A549 (cell line): ENCODE measurements around the gene XYLB. TPM values are rescaled to one million over a fixed set of nuclear protein-coding genes. Genes with fewer than 3 reads are reported as not detected.

Experiments
- ATAC-seq, 2 experiments: fragments of 200-7000 bp in 1 of 2; fragments of >200 bp in 1 of 2; cut with Nextera tagmentation in 1 of 2; cut with Tn5 transposase in 1 of 2; 3 replicates each; pipeline versions ENCODE4 v1.8.0 to v1.9.1; 2018 to 2020; ENCODE audit warnings: mild to moderate bottlenecking in 1 of 2, moderate library complexity in 1 of 2
- CTCF ChIA-PET: fragments of 300-600 bp; sonication (Branson Sonifier 250); formaldehyde crosslinking; extraction: SDS; loops from one replicate; lab custom pipeline; 2021; ENCODE audit warnings: antibody characterized with exemption, inconsistent platforms; lab: Yijun Ruan, JAX
- POLR2A ChIA-PET: fragments of 350-600 bp; formaldehyde crosslinking; extraction: SDS; loops from one replicate; lab custom pipeline; 2021; ENCODE audit warnings: antibody characterized with exemption, inconsistent platforms; lab: Yijun Ruan, JAX
- DNase-seq, 2 experiments: peaks; one replicate each; pipeline versions ENCODE4 v3.0.0 to v3.0.0-alpha.2; 2011 to 2016; ENCODE audit warnings: low read depth in 1 of 2, low spot score in 1 of 2
- FAIRE-seq: peaks from 2 replicates; lab custom pipeline; 2011; peaks lifted over from hg19 to GRCh38; lab: Jason Lieb, UNC
- H3K27ac ChIP-seq, 2 experiments: fragments of >200 bp; sonication (Bioruptor Twin); formaldehyde crosslinking; 3 replicates each; pipeline ENCODE4 v1.5.1; 2016 to 2017
- H3K4me1 ChIP-seq: fragments of >200 bp; sonication (Bioruptor Twin); formaldehyde crosslinking; 3 replicates; pipeline ENCODE4 v1.6.1; 2016
- H3K4me2 ChIP-seq: fragments of >200 bp; sonication (Bioruptor Twin); formaldehyde crosslinking; 3 replicates; pipeline ENCODE4 v1.6.1; 2016
- H3K4me3 ChIP-seq: fragments of >200 bp; sonication (Bioruptor Twin); formaldehyde crosslinking; 3 replicates; pipeline ENCODE4 v1.5.1; 2016
- H3K9me3 ChIP-seq: fragments of >200 bp; sonication (Bioruptor Twin); formaldehyde crosslinking; 3 replicates; pipeline ENCODE4 v1.6.1; 2016
- CBX2 ChIP-seq: fragments of 200-600 bp; sonication (generic); IDR thresholded peaks from 2 replicates; pipeline ENCODE4 v1.6.1; 2016; ENCODE audit warnings: low read depth, mild to moderate bottlenecking, borderline replicate concordance
- CEBPB ChIP-seq, 2 experiments: fragments of >200 bp in 1 of 2; sonication (Bioruptor Twin) in 1 of 2; formaldehyde crosslinking in 1 of 2; IDR thresholded peaks; 2 replicates each; pipeline ENCODE4 v1.6.1; 2012 to 2016
- EHF ChIP-seq: fragments of 250-450 bp; sonication (Bioruptor Pico); IDR thresholded peaks from 2 replicates; pipeline ENCODE4 v1.5.0; 2020; ENCODE audit warnings: mild to moderate bottlenecking
- EHMT2 ChIP-seq: fragments of 200-600 bp; sonication (generic); IDR thresholded peaks from 2 replicates; pipeline ENCODE4 v1.6.1; 2016; ENCODE audit warnings: antibody characterized with exemption, low read depth, mild to moderate bottlenecking, moderate library complexity
- HDAC2 ChIP-seq: fragments of 200-600 bp; sonication (generic); IDR thresholded peaks from 2 replicates; pipeline ENCODE4 v1.6.1; 2016
- JUN ChIP-seq, 2 experiments: fragments of >200 bp; sonication (Bioruptor Twin); formaldehyde crosslinking; IDR thresholded peaks; 2 replicates in 1 of 2; 3 replicates in 1 of 2; pipeline ENCODE4 v1.6.1; 2016 to 2017
- JUNB ChIP-seq: fragments of >200 bp; sonication (Bioruptor Twin); formaldehyde crosslinking; IDR thresholded peaks from 2 replicates; pipeline ENCODE4 v1.6.1; 2016
- MAX ChIP-seq: IDR thresholded peaks from 2 replicates; pipeline ENCODE4 v1.6.1; 2012
- NPAS2 ChIP-seq: fragments of 250-450 bp; sonication (Bioruptor Pico); IDR thresholded peaks from 2 replicates; pipeline ENCODE4 v1.8.0; 2022; ENCODE audit warnings: mild to moderate bottlenecking, moderate library complexity, borderline replicate concordance
- NR3C1 ChIP-seq: fragments of >200 bp; sonication (Bioruptor Twin); formaldehyde crosslinking; IDR thresholded peaks from 3 replicates; pipeline ENCODE4 v1.6.1; 2017
- REST ChIP-seq: fragments of 200-600 bp; sonication (generic); IDR thresholded peaks from 2 replicates; pipeline ENCODE4 v1.6.1; 2016; ENCODE audit warnings: antibody characterized with exemption, mild to moderate bottlenecking, moderate library complexity
- SMC3 ChIP-seq: fragments of >200 bp; sonication (Bioruptor Twin); formaldehyde crosslinking; IDR thresholded peaks from 3 replicates; pipeline ENCODE4 v1.6.1; 2018; ENCODE audit warnings: inconsistent platforms
- SREBF2 ChIP-seq: fragments of 450-650 bp; IDR thresholded peaks from 2 replicates; pipeline ENCODE4 v1.6.1; 2014; ENCODE audit warnings: mild to moderate bottlenecking, moderate library complexity
- ZFP36 ChIP-seq: fragments of 450-650 bp; IDR thresholded peaks from 2 replicates; pipeline ENCODE4 v1.6.1; 2014; ENCODE audit warnings: borderline replicate concordance; ENCODE audit not compliant: partially characterized antibody
- WGBS: methylation state at CpG from one replicate; pipeline ENCODE4 v1.1.6; 2017; ENCODE audit errors: missing lambda C conversion rate; 5-methylcytosine and 5-hydroxymethylcytosine counted together
- polyA plus RNA-seq, 4 experiments: library from polyadenylated mRNA; depleted of rRNA in 3 of 4; stranded (reverse); fragments of >200 nt; fragmentation: RNase III in 1 of 4; extraction: RNeasy Plus Mini Kit Qiagen cat#74134 plus additional on column Dnase treatment in 1 of 4; gene quantifications; 2 replicates in 3 of 4; 3 replicates in 1 of 4; pipeline ENCODE4 v1.2.3, GENCODE V29; 2011 to 2017

Gene XYLB
- polyA plus RNA-seq, 2 of the 4 experiments (the other 2 are of a cell fraction) = 4.9 to 5.4 TPM

- FAIRE-seq = no peak
These were observed 8.2 kb downstream of the XYLB start for GRCh38 chr3:38354588-38355330.

GRCh38 chr3:38359038-38359437, 12.5 kb downstream of the XYLB start:
- H3K4me2 ChIP-seq = no peak overlapping the region
- no peak overlapping the region for H3K4me3 ChIP-seq
- POLR2A ChIA-PET = no interaction called here
- DNase-seq (no peak), FAIRE-seq (no peak), ATAC-seq (no peak)
- no peaks in the 10 kb centered on the region for H3K4me1 ChIP-seq
- H3K9me3 ChIP-seq = no peaks in the 10 kb centered on the region
- WGBS = 96% methylated on average over 6 of the region's 6 CpGs
- CTCF ChIA-PET = interaction anchor here (1.7 kb wide), 1 partner anchor 13 kb away, joined by 9 read pairs; the partner anchor contains the start of gene XYLB
- H3K27ac ChIP-seq = no peak overlapping the region
- TF ChIP-seq REST (no peak), MAX (no peak)

More at GRCh38 chr3:38354588-38355330, 8.2 kb downstream of the XYLB start:
- no peaks in the 10 kb centered on the region for H3K9me3 ChIP-seq
- H3K4me2 ChIP-seq = no peak overlapping the region
- CTCF ChIA-PET = interaction anchor here (0.6 to 2.8 kb wide), 4 partner anchors 8 to 125 kb away, joined by 3 to 13 read pairs (median 6); partner anchors contain the start of gene XYLB
- POLR2A ChIA-PET = interaction anchor here (0.5 kb wide), 1 partner anchor 142 kb away, joined by 6 read pairs; no protein-coding TSS in a partner anchor
- WGBS = 81% methylated on average over 4 of the region's 4 CpGs
- no peak overlapping the region for H3K27ac ChIP-seq
- TF ChIP-seq SMC3 (no peak), JUNB (no peak), NPAS2 (CRISPR knock-in tag) (no peak), HDAC2 (no peak), CBX2 (no peak), JUN (IDR thresholded peaks at IDR 0.05) (no peak)
- no peak for DNase-seq
- H3K4me3 ChIP-seq = no peak overlapping the region
- H3K4me1 ChIP-seq = no peaks in the 10 kb centered on the region
- no peak for ATAC-seq

GRCh38 chr3:38360345-38360744, 13.8 kb downstream of the XYLB start:
- DNase-seq (no peak), FAIRE-seq (no peak), ATAC-seq (no peak)
- H3K9me3 ChIP-seq = no peaks in the 10 kb centered on the region
- no peak for TF ChIP-seq SREBF2
- TF ChIP-seq CEBPB (IDR thresholded peaks at IDR 0.05) = no peak
- no peak for TF ChIP-seq JUN (IDR thresholded peaks at IDR 0.05)
- no peak for TF ChIP-seq CBX2
- no peak for TF ChIP-seq EHMT2
- no peak for TF ChIP-seq MAX
- TF ChIP-seq ZFP36 = no peak
- TF ChIP-seq NR3C1 = no peak
- no peak overlapping the region for H3K27ac ChIP-seq
- H3K4me3 ChIP-seq = no peak overlapping the region
- no peak overlapping the region for H3K4me2 ChIP-seq
- WGBS = 93% methylated on average over 3 of the region's 3 CpGs
- no peaks in the 10 kb centered on the region for H3K4me1 ChIP-seq
- ChIA-PET POLR2A (no interaction called here), CTCF (interaction anchor here (0.9 to 1.0 kb wide), 2 partner anchors 119 to 295 kb away, joined by 3 to 4 read pairs; no protein-coding TSS in a partner anchor)

GRCh38 chr3:38361496-38361895, 14.9 kb downstream of the XYLB start:
- WGBS = 73% methylated on average over 4 of the region's 4 CpGs
- Histone ChIP-seq H3K4me1 (no peaks in the 10 kb centered on the region), H3K9me3 (no peaks in the 10 kb centered on the region), H3K27ac (no peak overlapping the region), H3K4me2 (no peak overlapping the region), H3K4me3 (no peak overlapping the region)
- ChIA-PET POLR2A (no interaction called here), CTCF (interaction anchor here (1.3 kb wide), 1 partner anchor 15 kb away, joined by 5 read pairs; the partner anchor contains the start of gene XYLB)
- FAIRE-seq (no peak), DNase-seq (no peak), ATAC-seq (no peak)
- TF ChIP-seq EHF (CRISPR knock-in tag) (no peak), NR3C1 (no peak)
